NB4 (cell line): ENCODE data around the gene RNASE7.

Experiments
- CTCF ChIP-seq: IDR thresholded peaks from one replicate; pipeline ENCODE4 v1.5.1; 2012; ENCODE audit warnings: low read depth, low read length
- MAX ChIP-seq: IDR thresholded peaks from 2 replicates; pipeline ENCODE4 v1.6.1; 2011; ENCODE audit warnings: low read depth, low read length
- MYC ChIP-seq: IDR thresholded peaks from 2 replicates; pipeline ENCODE4 v1.6.1; 2011; ENCODE audit warnings: low read depth, low read length
- POLR2A ChIP-seq: IDR thresholded peaks from 2 replicates; pipeline ENCODE4 v1.6.1; 2011; ENCODE audit warnings: mild to moderate bottlenecking; ENCODE audit not compliant: insufficient read length; ENCODE audit errors: extremely low read depth

- TF ChIP-seq CTCF: no peak
- no peak for TF ChIP-seq POLR2A
- TF ChIP-seq MAX: no peak
- no peak for TF ChIP-seq MYC
These were observed 11.3 kb downstream of the RNASE7 start for GRCh38 chr14:21053184-21054122.
